ENCODE measurements around the gene ARL15. TPM values are rescaled to one million over a fixed set of nuclear protein-coding genes. Genes with fewer than 3 reads are reported as not detected.

Gene ARL15
- total and polyA plus RNA-seq, 9 of the 15 experiments (the other 6 are each of a cell fraction or from before 2014, with no cell fraction given): 18.5 to 80.4 (median 57.0) TPM

DNA sequence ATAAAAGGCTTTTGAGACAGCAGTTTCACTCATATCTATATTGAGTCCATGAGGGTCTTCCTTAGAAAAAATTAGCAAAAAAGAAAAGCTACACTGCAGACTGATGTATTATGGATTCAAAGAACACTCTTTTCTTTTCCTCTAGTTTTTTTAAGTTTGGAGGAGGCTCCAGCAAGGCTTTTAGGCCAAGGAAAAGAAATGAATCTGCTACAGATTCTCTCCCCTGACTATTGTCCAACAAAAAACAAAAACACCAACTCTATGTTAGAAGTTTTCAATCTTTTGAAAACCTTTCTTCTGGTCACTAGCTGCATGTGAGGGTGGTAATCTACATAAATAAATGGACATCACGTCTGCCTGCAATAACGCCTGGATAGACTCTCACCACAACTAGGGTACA, 310.4 kb downstream of the ARL15 start (continued):
- TF ChIP-seq, protein P1, sequence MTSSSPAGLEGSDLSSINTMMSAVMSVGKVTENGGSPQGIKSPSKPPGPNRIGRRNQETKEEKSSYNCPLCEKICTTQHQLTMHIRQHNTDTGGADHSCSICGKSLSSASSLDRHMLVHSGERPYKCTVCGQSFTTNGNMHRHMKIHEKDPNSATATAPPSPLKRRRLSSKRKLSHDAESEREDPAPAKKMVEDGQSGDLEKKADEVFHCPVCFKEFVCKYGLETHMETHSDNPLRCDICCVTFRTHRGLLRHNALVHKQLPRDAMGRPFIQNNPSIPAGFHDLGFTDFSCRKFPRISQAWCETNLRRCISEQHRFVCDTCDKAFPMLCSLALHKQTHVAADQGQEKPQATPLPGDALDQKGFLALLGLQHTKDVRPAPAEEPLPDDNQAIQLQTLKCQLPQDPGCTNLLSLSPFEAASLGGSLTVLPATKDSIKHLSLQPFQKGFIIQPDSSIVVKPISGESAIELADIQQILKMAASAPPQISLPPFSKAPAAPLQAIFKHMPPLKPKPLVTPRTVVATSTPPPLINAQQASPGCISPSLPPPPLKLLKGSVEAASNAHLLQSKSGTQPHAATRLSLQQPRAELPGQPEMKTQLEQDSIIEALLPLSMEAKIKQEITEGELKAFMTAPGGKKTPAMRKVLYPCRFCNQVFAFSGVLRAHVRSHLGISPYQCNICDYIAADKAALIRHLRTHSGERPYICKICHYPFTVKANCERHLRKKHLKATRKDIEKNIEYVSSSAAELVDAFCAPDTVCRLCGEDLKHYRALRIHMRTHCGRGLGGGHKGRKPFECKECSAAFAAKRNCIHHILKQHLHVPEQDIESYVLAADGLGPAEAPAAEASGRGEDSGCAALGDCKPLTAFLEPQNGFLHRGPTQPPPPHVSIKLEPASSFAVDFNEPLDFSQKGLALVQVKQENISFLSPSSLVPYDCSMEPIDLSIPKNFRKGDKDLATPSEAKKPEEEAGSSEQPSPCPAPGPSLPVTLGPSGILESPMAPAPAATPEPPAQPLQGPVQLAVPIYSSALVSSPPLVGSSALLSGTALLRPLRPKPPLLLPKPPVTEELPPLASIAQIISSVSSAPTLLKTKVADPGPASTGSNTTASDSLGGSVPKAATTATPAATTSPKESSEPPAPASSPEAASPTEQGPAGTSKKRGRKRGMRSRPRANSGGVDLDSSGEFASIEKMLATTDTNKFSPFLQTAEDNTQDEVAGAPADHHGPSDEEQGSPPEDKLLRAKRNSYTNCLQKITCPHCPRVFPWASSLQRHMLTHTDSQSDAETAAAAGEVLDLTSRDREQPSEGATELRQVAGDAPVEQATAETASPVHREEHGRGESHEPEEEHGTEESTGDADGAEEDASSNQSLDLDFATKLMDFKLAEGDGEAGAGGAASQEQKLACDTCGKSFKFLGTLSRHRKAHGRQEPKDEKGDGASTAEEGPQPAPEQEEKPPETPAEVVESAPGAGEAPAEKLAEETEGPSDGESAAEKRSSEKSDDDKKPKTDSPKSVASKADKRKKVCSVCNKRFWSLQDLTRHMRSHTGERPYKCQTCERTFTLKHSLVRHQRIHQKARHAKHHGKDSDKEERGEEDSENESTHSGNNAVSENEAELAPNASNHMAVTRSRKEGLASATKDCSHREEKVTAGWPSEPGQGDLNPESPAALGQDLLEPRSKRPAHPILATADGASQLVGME (CRISPR knock-in tag; IDR thresholded peaks at IDR 0.05): no peak
- TF ChIP-seq MEF2D (tag; conservative IDR thresholded peaks at IDR 0.05; ENCODE audit: low read depth) (no peak), POLR2B (IDR thresholded peaks at IDR 0.05; ENCODE audit: low read depth, partially characterized antibody) (no peak)

Data from K562 (cell line).